H54 (cell line): ENCODE measurements around the gene ACP7.
"Not testable (repeated sequence)": the region's sequence is repeated elsewhere in the genome, so short reads cannot be mapped to it uniquely, and the experiment has no call there.

Source experiments
- DNase-seq: peaks from one replicate; pipeline ENCODE4 v3.0.0; 2011; ENCODE audit warnings: low spot score, mixed read lengths; ENCODE audit not compliant: insufficient read length
- FAIRE-seq: peaks from 3 replicates; lab custom pipeline; 2011; peaks lifted over from hg19 to GRCh38; lab: Jason Lieb, UNC
- POLR2A ChIP-seq: IDR thresholded peaks from 2 replicates; pipeline ENCODE4 v1.6.1; 2011; ENCODE audit warnings: low read depth, mild to moderate bottlenecking, low read length

Gene ACP7

GRCh38 chr19:39085392-39085791, 1.2 kb downstream of the ACP7 start:
- no peak for FAIRE-seq

GRCh38 chr19:39086386-39086785, 2.2 kb downstream of the ACP7 start:
- no peak for TF ChIP-seq POLR2A
- FAIRE-seq (no peak), DNase-seq (no peak)

More at GRCh38 chr19:39085392-39085791, 1.2 kb downstream of the ACP7 start:
- no peak for TF ChIP-seq POLR2A
- no peak for DNase-seq

GRCh38 chr19:39087907-39088686, 3.9 kb downstream of the ACP7 start:
- no peak for TF ChIP-seq POLR2A
- no peak for FAIRE-seq
- DNase-seq = no peak

GRCh38 chr19:39090016-39090415, 5.8 kb downstream of the ACP7 start:
- not testable (repeated sequence) for FAIRE-seq, DNase-seq

- no peak for TF ChIP-seq POLR2A
- DNase-seq = no peak
- no peak for FAIRE-seq
Observed at GRCh38 chr19:39090881-39091280, 6.7 kb downstream of the ACP7 start.

GRCh38 chr19:39095799-39096540, 11.8 kb downstream of the ACP7 start:
- DNase-seq, FAIRE-seq: not testable (repeated sequence)

- no peak for TF ChIP-seq POLR2A
- DNase-seq (no peak), FAIRE-seq (no peak)
Observed at GRCh38 chr19:39097299-39097698, 13.1 kb downstream of the ACP7 start.

- DNase-seq (no peak), FAIRE-seq (no peak)
Observed at GRCh38 chr19:39097721-39098120, 13.6 kb downstream of the ACP7 start.

GRCh38 chr19:39098365-39099269, 14.4 kb downstream of the ACP7 start:
- DNase-seq (no peak), FAIRE-seq (no peak)
- no peak for TF ChIP-seq POLR2A

More at GRCh38 chr19:39097721-39098120, 13.6 kb downstream of the ACP7 start:
- no peak for TF ChIP-seq POLR2A

- FAIRE-seq (no peak), DNase-seq (no peak)
- no peak for TF ChIP-seq POLR2A
Observed at GRCh38 chr19:39099341-39099740, 15.2 kb downstream of the ACP7 start.

GRCh38 chr19:39100500-39101166, 16.5 kb downstream of the ACP7 start:
- no peak for DNase-seq
- TF ChIP-seq POLR2A = no peak
- no peak for FAIRE-seq

GRCh38 chr19:39103151-39103550, 19.0 kb downstream of the ACP7 start:
- DNase-seq (no peak), FAIRE-seq (no peak)
- TF ChIP-seq POLR2A = no peak

GRCh38 chr19:39104186-39104596, 20.0 kb downstream of the ACP7 start:
- no peak for TF ChIP-seq POLR2A
- FAIRE-seq (no peak), DNase-seq (no peak)
